Measurements from ENCODE around the gene PLIN5.
A peak's percentile ranks its signal among the peaks of the same experiment; 100 is the strongest.
"Not testable (repeated sequence)": the region's sequence is repeated elsewhere in the genome, so short reads cannot be mapped to it uniquely, and the experiment has no call there.

Gene PLIN5

GRCh38 chr19:4542896-4543841 lies 8.1 kb upstream of the PLIN5 start:
- no peak for DNase-seq

- not testable (repeated sequence) for DNase-seq
These were observed 6.8 kb upstream of the PLIN5 start for GRCh38 chr19:4541806-4542145.

GRCh38 chr19:4541114-4541805 lies 6.2 kb upstream of the PLIN5 start:
- no peak for DNase-seq

- DNase-seq, result no peak
These were observed 4.9 kb upstream of the PLIN5 start, which contains the start of gene LRG1 for GRCh38 chr19:4539693-4540581. Gene LRG1 (minus strand): TSS chr19:4540036. CDS start chr19:4540013, 23 bp downstream.

- DNase-seq, result no peak
These were observed 4.2 kb upstream of the PLIN5 start for GRCh38 chr19:4539169-4539692.

- no peak for DNase-seq
These were observed 3.6 kb upstream of the PLIN5 start for GRCh38 chr19:4538601-4538954.

- DNase-seq, result no peak
These were observed 3.1 kb upstream of the PLIN5 start for GRCh38 chr19:4537953-4538600.

GRCh38 chr19:4536798-4537197 lies 1.8 kb upstream of the PLIN5 start:
- DNase-seq, result no peak

- DNase-seq, result no peak
These were observed 1.1 kb downstream of the PLIN5 start for GRCh38 chr19:4533835-4534424.

- no peak for DNase-seq
These were observed 1.7 kb downstream of the PLIN5 start for GRCh38 chr19:4533334-4533733.

GRCh38 chr19:4531562-4532165 lies 3.4 kb downstream of the PLIN5 start:
- no peak for DNase-seq

GRCh38 chr19:4529924-4530522 lies 5.0 kb downstream of the PLIN5 start:
- DNase-seq, result no peak

- no peak for DNase-seq
These were observed 6.2 kb downstream of the PLIN5 start for GRCh38 chr19:4528843-4529242.

GRCh38 chr19:4527377-4527776 lies 7.6 kb downstream of the PLIN5 start:
- not testable (repeated sequence) for DNase-seq

GRCh38 chr19:4525563-4526002 lies 9.4 kb downstream of the PLIN5 start:
- no peak for DNase-seq

- peak; percentile 67 for DNase-seq
These were observed 10.0 kb downstream of the PLIN5 start for GRCh38 chr19:4524808-4525562.

GRCh38 chr19:4523306-4524110 lies 11.5 kb downstream of the PLIN5 start:
- peak; percentile 11 for DNase-seq

GRCh38 chr19:4522291-4523002 lies 12.6 kb downstream of the PLIN5 start:
- no peak for DNase-seq

GRCh38 chr19:4521888-4522242 lies 13.2 kb downstream of the PLIN5 start:
- DNase-seq, result no peak

Data from T-helper 9 cell (primary cell).